Left colon (tissue), 2 donors: ENCODE data around the gene HDAC8. TPM values are rescaled to one million over a fixed set of nuclear protein-coding genes. Genes with fewer than 3 reads are reported as not detected.
"Not testable (repeated sequence)": the region's sequence is repeated elsewhere in the genome, so short reads cannot be mapped to it uniquely, and the experiment has no call there.

ENCODE experiments used
- ATAC-seq: fragments of 200-7000 bp; cut with Tn5 transposase; one replicate; pipeline ENCODE4 v1.9.1; 2020; ENCODE audit warnings: mild to moderate bottlenecking, moderate library complexity
- DNase-seq, 2 donors: peaks; one replicate each; pipeline ENCODE4 v3.0.0-alpha.2; 2020
- intact Hi-C, 2 donors: fragments of 100-400 bp; cut with DNase I in 1 of 2; cut with micrococcal nuclease in 1 of 2; formaldehyde crosslinking; loops; one replicate each; pipeline versions ENCODE4 v1.11.2 to v1.14.0; 2022; cut with DNase I, micrococcal nuclease
- total RNA-seq, 2 donors: library from RNA; stranded (reverse); fragmentation: NEBNext Ultra II Directional; extraction: Animal tissue kit (Norgen Biotek cat#: 25700); gene quantifications; one replicate each; pipeline ENCODE4 v1.2.1, GENCODE V29; 2021
- donor health status: DM: no; HTN: no; CAD: no.
- donor health status: DM: yes; HTN: yes; CAD: no.

The HDAC8 gene
- total RNA-seq, 2 donors from 2014 or later: 19.0 to 24.6 TPM

GRCh38 chrX:72545990-72546389 is 26.7 kb downstream of the HDAC8 start:
- intact Hi-C loops: no loop called here
- DNase-seq: peak; percentile 11 to 28
- ATAC-seq: peak; percentile 99

- no peak for DNase-seq
- ATAC-seq: no peak
- intact Hi-C loops: no loop called here
Observed at GRCh38 chrX:72540318-72540717, 32.3 kb downstream of the HDAC8 start.

- intact Hi-C loops: no loop called here
- no peak for ATAC-seq
Observed at GRCh38 chrX:72539822-72540221, 32.8 kb downstream of the HDAC8 start.

DNA sequence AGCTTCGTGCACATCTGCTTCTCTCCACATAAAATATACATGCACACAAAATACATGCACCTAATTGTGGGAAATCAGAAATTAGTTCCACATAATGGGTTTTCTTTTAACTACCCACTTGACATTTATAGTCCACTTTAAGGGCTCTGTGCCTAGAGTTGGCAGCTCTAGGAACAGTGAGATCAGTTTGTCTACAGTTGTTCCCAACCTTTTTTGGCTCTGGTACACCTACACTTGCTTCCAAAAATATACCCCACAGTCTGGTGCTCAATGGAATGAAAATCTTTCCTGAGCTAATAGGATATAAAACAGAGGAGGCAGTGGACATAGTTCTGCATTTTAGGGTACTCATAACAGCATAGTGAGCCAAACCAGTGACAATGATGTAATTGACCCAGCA is 36.1 kb downstream of the HDAC8 start:
- no peak for DNase-seq
- intact Hi-C loops: no loop called here
- ATAC-seq: no peak

More at GRCh38 chrX:72539822-72540221, 32.8 kb downstream of the HDAC8 start:
- no peak for DNase-seq

GRCh38 chrX:72532366-72532765 is 40.3 kb downstream of the HDAC8 start:
- intact Hi-C loops: no loop called here
- DNase-seq (no peak), ATAC-seq (no peak)

DNA sequence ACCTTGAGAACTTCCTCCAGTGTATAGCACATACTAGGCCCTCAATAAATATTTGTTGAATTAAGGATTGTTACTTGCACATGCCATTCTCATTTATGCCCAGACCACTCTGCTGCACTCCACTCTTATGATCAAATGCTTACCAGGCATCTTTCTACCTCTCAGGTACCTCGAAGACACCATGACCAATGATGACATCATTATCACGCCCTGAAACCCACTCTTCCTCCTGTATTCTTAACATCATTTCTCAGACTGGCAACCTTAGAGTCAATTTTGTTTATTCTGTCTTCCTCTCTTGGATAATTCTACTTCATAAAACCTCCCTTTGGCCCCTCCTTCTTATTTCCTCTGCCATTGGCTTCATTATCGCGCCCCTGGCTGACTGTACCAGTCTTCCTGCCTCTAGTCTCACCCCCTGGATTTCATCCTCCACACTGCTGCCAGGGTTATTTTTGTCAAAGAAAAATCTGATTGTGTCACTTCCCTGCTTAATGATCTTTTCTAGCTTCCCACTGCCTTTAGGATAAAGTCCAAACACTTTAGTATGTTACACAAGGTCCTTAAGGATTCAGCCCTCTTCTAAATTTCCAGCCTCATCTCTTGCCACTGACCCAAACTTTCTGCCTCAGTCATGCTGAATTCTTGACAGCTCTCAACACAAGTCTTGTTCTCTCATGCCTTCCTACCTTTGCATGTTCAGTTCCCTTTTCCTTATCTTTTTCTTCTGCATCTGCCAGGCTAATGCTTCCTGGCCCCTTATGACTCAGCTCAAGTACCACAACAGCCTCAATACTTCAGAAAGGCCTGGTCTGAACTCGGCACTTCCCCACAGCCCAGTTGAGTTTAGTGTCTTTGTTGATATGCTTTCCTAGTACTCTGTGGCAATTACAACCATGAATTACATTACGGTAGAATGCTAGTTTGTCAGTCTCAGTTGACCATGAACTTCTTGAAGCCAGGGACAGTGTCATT is 45.8 kb downstream of the HDAC8 start:
- intact Hi-C loops: no loop called here
- no peak for ATAC-seq
- DNase-seq: no peak

- intact Hi-C loops: no loop called here
- ATAC-seq (no peak), DNase-seq (no peak)
Observed at GRCh38 chrX:72498782-72499181, 73.9 kb downstream of the HDAC8 start.

GRCh38 chrX:72495046-72495445 is 77.6 kb downstream of the HDAC8 start:
- intact Hi-C loops: no loop called here
- DNase-seq (no peak), ATAC-seq (no peak)

GRCh38 chrX:72492499-72492898 is 80.1 kb downstream of the HDAC8 start:
- intact Hi-C loops: no loop called here
- no peak for ATAC-seq
- no peak for DNase-seq

DNA sequence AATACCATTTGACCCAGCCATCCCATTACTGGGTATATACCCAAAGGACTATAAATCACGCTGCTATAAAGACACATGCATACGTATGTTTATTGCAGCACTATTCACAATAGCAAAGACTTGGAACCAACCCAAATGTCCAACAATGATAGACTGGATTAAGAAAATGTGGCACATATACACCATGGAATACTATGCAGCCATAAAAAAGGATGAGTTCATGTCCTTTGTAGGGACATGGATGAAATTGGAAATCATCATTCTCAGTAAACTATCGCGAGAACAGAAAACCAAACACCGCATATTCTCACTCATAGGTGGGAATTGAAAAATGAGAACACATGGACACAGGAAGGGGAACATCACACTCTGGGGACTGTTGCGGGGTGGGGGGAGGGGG is 82.4 kb downstream of the HDAC8 start:
- intact Hi-C loops, ATAC-seq: not testable (repeated sequence)

GRCh38 chrX:72487661-72488060 is 85.0 kb downstream of the HDAC8 start:
- DNase-seq (no peak), ATAC-seq (no peak)
- intact Hi-C loops: no loop called here

More for the DNA sequence above, 82.4 kb downstream of the HDAC8 start:
- not testable (repeated sequence) for DNase-seq

DNA sequence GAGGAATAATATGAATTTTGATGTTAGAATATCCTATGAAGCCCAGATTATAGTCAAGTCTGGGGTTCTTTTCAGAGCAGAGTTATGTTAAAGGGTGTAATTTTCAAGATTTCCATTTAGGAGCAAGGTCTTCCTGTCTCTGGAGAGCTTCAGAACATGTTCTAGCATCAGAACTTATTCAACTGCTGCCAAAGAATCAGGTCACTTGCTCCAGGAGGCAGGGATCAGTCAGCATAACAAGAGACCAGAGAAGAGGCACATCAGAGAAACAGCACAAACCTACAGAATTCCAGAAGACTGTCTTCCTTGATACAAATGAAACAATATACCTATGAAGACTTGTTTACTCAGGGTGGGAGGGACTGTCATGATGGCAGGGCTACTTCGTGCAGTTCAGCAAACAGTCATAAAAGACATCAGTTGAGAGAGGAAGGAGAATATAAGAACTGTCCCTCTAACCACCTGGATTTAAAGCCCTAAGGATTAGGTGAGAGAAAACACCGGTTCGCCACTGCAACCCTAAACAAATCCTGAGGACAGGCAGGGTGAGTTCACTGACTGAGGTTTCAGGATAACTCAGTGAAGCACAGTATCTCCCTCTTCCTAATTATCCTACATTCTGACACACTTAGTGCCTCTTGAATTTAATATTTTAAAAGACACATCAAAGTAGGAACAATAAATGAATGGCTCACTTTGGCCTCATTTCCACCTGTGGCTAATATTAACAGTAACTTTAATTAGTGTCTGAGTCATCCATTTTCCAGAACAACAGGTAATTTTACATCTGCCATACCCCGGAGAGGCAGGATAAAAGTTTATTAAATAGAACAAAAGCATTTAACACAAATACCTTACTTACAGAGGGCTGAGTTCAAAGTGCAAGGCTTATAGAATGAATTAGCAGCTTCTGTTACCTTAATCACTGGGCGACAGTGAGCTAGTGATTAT is 93.0 kb downstream of the HDAC8 start:
- DNase-seq: peak in 1 of 2 donors; percentile 24
- intact Hi-C loops: no loop called here
- peak; percentile 95 for ATAC-seq

DNA sequence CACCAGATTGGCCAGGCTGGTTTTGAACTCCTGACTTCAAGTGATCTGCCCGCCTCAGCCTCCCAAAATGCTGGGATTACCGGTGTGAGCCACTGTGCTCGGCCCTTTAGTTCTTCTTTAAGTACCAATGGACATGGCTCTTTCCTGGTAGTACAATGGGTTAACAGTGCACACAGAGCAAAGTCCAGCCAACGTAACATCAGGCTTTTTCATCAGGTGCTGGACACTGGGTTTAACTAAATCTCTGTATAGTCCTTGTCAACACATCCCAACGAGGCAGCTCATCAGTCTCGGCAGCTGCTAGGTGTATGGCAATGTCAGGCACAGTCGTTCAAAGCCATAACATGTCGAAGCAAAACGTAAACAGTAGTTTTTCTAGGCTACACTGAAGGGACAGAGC is 93.8 kb downstream of the HDAC8 start:
- intact Hi-C loops: no loop called here
- ATAC-seq: peak; percentile 84
- DNase-seq: peak in 1 of 2 donors; percentile 10

DNA sequence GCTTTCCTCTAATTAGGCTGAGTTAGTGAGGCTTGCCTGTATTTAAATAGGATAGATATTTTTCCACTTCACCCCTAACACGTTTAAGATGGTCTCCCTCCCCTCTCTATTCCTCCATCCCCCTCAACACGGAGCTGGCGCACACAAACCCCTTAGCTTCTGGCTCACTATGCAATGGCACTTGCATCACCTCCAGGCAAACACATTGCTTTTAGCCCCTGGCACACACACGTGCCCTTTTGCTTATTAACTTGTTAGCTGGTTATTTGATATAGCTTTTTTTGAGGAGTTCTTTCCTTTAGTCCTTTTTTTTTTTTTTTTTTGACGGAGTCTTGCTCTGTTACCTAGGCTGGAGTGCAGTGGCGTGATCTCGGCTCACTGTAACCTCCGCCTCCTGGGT is 94.3 kb downstream of the HDAC8 start:
- intact Hi-C loops: no loop called here
- DNase-seq: no peak
- ATAC-seq: no peak

DNA sequence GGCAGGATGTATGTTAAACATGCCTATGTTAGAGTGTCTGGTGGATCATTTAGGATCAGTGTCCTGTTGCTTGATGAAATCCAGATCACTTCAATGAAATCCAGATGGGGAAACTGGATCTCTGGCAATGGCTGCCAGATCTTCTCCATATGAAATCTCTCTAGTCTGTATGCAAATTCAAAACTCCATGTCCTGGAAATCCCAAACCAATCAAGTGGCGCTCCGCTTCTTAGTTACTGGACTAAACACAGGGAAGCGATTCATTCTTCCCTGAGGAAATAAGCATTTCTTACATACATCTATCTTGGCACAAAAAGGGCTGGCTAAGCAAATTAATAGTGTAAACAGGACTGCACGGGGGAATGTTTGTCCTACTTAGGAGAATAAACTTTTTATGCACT is 94.9 kb downstream of the HDAC8 start:
- intact Hi-C loops: no loop called here
- DNase-seq (no peak), ATAC-seq (no peak)

DNA sequence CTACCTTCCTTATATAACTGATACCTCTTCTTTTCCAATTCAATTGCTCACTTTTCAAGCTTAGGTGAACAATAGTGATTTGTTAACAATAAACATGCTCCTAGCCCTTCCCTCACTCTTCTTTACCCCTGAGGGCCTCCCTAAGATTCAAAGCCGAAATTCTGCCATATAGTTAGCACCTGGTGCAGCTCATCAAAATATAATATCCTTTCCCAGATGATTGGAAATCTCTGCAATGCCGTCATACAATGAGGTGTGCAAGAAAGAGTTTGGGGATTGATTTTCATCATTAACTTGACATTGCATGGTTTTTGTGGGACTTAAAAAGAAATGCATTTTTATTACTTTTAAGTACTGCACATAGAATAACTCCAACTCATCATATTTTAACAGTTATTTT is 95.3 kb downstream of the HDAC8 start:
- intact Hi-C loops: no loop called here
- DNase-seq (no peak), ATAC-seq (no peak)

- no peak for DNase-seq
- no peak for ATAC-seq
- intact Hi-C loops: no loop called here
Observed at GRCh38 chrX:72475952-72476668, 96.5 kb downstream of the HDAC8 start.

DNA sequence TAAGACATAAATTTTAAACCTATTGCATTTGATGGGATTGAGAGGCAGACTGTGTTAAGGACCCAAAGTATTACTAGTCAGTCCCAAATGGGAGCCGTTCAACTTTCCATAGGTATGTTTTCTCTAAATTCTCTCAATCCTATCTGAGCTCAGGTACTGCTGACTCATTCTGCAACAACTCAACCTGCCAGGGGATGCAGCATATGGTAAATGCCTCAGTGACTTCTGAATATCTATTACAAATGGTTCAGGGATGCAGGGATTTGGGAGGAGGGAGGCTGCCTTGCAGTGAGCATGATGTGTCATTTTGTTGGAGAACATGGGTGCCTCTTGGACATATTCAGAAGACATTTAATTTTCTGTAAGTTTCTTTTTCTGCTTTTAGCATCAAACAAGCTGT is 97.3 kb downstream of the HDAC8 start:
- ATAC-seq (no peak), DNase-seq (no peak)
- intact Hi-C loops: no loop called here
